K562 (cell line): Measurements from ENCODE around the gene SYT7. TPM values are rescaled to one million over a fixed set of nuclear protein-coding genes. Genes with fewer than 3 reads are reported as not detected.
A peak's percentile ranks its signal among the peaks of the same experiment; 100 is the strongest.

Experiments
- CBFA2T2 ChIP-seq: fragments of 450-650 bp; conservative IDR thresholded peaks from 2 replicates; pipeline ENCODE4 v1.6.1; 2017; ENCODE audit warnings: mild to moderate bottlenecking
- CHAMP1 ChIP-seq: fragments of 450-650 bp; IDR thresholded peaks from 2 replicates; pipeline ENCODE4 v1.6.1; 2016; ENCODE audit warnings: mild to moderate bottlenecking
- CREB3L1 ChIP-seq: fragments of 450-650 bp; IDR thresholded peaks from 2 replicates; pipeline ENCODE4 v1.6.1; 2014; ENCODE audit warnings: low read depth, mild to moderate bottlenecking, moderate library complexity, borderline replicate concordance
- CTCFL ChIP-seq: IDR thresholded peaks from 2 replicates; pipeline ENCODE4 v1.6.1; 2011; ENCODE audit warnings: borderline replicate concordance, low read depth, mild to moderate bottlenecking, moderate library complexity, low read length; ENCODE audit not compliant: insufficient read depth, poor library complexity, severe bottlenecking
- CXXC5 ChIP-seq: fragments of 250-450 bp; sonication (Bioruptor Pico); IDR thresholded peaks from 2 replicates; pipeline ENCODE4 v1.8.0; 2022; ENCODE audit warnings: inconsistent platforms, mild to moderate bottlenecking, moderate library complexity
- DACH1 ChIP-seq: fragments of 450-650 bp; IDR thresholded peaks from 2 replicates; pipeline ENCODE4 v1.6.1; 2018; ENCODE audit not compliant: partially characterized antibody
- E2F1 ChIP-seq: sonication (generic); formaldehyde crosslinking; IDR thresholded peaks from 2 replicates; pipeline ENCODE4 v1.8.1; 2023; ENCODE audit warnings: mild to moderate bottlenecking, missing genetic modification reagents, moderate library complexity
- MNT ChIP-seq, 2 experiments: fragments of 450-650 bp; conservative IDR thresholded peaks; 2 replicates each; pipeline ENCODE4 v1.6.1; 2017; ENCODE audit warnings: mild to moderate bottlenecking in 2 of 2, moderate library complexity in 2 of 2
- NEUROD1 ChIP-seq: fragments of 150-350 bp; IDR thresholded peaks from 2 replicates; pipeline ENCODE4 v1.6.1; 2014; ENCODE audit warnings: borderline replicate concordance, low read length, low read depth; ENCODE audit not compliant: partially characterized antibody
- RBFOX2 ChIP-seq: fragments of 200-400 bp; formaldehyde crosslinking; IDR thresholded peaks from 2 replicates; pipeline ENCODE4 v1.6.1; 2017; ENCODE audit warnings: low read depth, mild to moderate bottlenecking, low read length, moderate library complexity
- SP1 ChIP-seq: sonication (generic); formaldehyde crosslinking; IDR thresholded peaks from 2 replicates; pipeline ENCODE4 v1.8.1; 2022; ENCODE audit warnings: mild to moderate bottlenecking, missing genetic modification reagents
- TAF7 ChIP-seq: fragments of 450-650 bp; IDR thresholded peaks from 2 replicates; pipeline ENCODE4 v1.6.1; 2016; ENCODE audit warnings: missing genetic modification characterization, missing compliant biosample characterization
- ZNF143 ChIP-seq: sonication (generic); formaldehyde crosslinking; IDR thresholded peaks from 2 replicates; pipeline ENCODE4 v1.9.0; 2022; ENCODE audit warnings: mild to moderate bottlenecking, missing genetic modification reagents
- ZNF449 ChIP-seq: fragments of 250-450 bp; sonication (Bioruptor Pico); IDR thresholded peaks from 2 replicates; pipeline ENCODE4 v1.8.0; 2022; ENCODE audit warnings: moderate library complexity, mild to moderate bottlenecking, inconsistent platforms
- ZNF695 ChIP-seq: fragments of 450-650 bp; formaldehyde crosslinking; IDR thresholded peaks from 2 replicates; pipeline ENCODE4 v1.4.0; 2020; ENCODE audit warnings: mild to moderate bottlenecking, moderate library complexity
- polyA plus RNA-seq, 8 experiments: library from polyadenylated mRNA; depleted of rRNA in 4 of 8; stranded (reverse) in 5 of 8; unstranded in 3 of 8; fragments of >200 nt; fragmentation: Nextera tagmentation in 2 of 8; fragmentation: Illumina TruSeq in 1 of 8; extraction: Ambion mirVana in 2 of 8; extraction: Trizol in 1 of 8; gene quantifications; 2 replicates each; pipeline versions ENCODE4 v1.2.1 to v1.2.3, GENCODE V29; 2011 to 2014; ENCODE audit warnings: inconsistent platforms in 1 of 8, missing spikeins in 1 of 8
- total RNA-seq, 7 experiments: library from RNA; depleted of rRNA in 6 of 7; stranded (reverse); fragments of >200 nt in 6 of 7; fragmentation: Illumina TruSeq in 2 of 7; extraction: Trizol in 2 of 7; gene quantifications; 2 replicates each; pipeline versions ENCODE4 v1.2.1 to v1.2.3, GENCODE V29; 2011 to 2021; ENCODE audit warnings: low replicate concordance in 1 of 7

Gene SYT7
- total and polyA plus RNA-seq, 9 of the 15 experiments (the other 6 are each of a cell fraction or from before 2014, with no cell fraction given) = 0.01 to 0.51 (median 0.16) TPM; not detected in 1

- TF ChIP-seq RBFOX2 (no peak), ZNF695 (CRISPR knock-in tag) (no peak), E2F1 (peak; percentile 100), CREB3L1 (peak; percentile 78; the same call in 1 of the 2 replicates), CTCFL (peak; percentile 69), CXXC5 (CRISPR knock-in tag) (peak; percentile 95), ZNF143 (peak; percentile 64; the same call in 1 of the 2 replicates), NEUROD1 (no peak), ZNF449 (CRISPR knock-in tag) (0 out of 2 replicates have a peak, but pooled peaks have one; percentile 75), MNT (conservative IDR thresholded peaks at IDR 0.05) (peak; percentile 100), CBFA2T2 (no peak), DACH1 (peak; percentile 97), SP1 (CRISPR knock-in tag) (peak; percentile 100), CHAMP1 (peak; percentile 99), TAF7 (tag) (0 out of 2 replicates have a peak, but pooled peaks have one; percentile 18)
These were observed 13.4 kb downstream of the SYT7 start (continued) for GRCh38 chr11:61567286-61568061.
